ENCODE results near the gene PARP9. TPM values are rescaled to one million over a fixed set of nuclear protein-coding genes. Genes with fewer than 3 reads are reported as not detected.
"Not testable (repeated sequence)": the region's sequence is repeated elsewhere in the genome, so short reads cannot be mapped to it uniquely, and the experiment has no call there.

Gene PARP9
- total RNA-seq, 1 donor from 2014 or later = 1.0 TPM

DNA sequence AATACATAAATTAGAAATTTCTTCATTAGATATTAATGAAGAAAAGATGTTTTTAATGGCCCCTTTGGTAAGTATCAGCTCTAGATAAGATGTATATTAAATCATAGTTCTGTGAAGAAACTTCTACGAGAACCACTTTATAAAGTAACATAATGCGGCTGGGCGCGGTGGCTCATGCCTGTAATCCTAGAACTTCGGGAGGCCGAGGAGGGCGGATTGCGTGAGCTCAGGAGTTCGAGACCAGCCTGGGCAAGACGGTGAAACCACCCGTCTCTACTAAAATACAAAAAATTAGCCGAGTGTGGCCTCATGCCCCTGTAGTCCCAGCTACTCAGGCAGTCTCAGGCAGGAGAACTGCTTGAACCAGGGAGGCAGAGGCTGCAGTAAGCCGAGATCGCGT lies 51.8 kb downstream of the PARP9 start:
- H3K4me3 ChIP-seq = peak overlapping the region; percentile 6
- H3K27ac ChIP-seq = no peak overlapping the region
- H2AFZ ChIP-seq (replicated peaks) = no peak overlapping the region
- H3K9me3 Mint-ChIP-seq = peaks cover 11% of the 10 kb centered on the region
- H3K4me3 Mint-ChIP-seq = peak overlapping the region; percentile 33
- H3K4me1 Mint-ChIP-seq = peaks cover 22% of the 10 kb centered on the region
- no peak overlapping the region for H3K9ac ChIP-seq
- H3K9me3 ChIP-seq (ENCODE audit: low read depth) = no peaks in the 10 kb centered on the region
- H3K36me3 ChIP-seq = no peaks in the 10 kb centered on the region
- H3K27me3 Mint-ChIP-seq (ENCODE audit: insufficient read depth, low read depth) = peaks cover 3% of the 10 kb centered on the region
- peaks cover 67% of the 10 kb centered on the region for H4K20me1 ChIP-seq (ENCODE audit: low read depth)
- peaks cover 23% of the 10 kb centered on the region for H3K36me3 Mint-ChIP-seq
- peak overlapping the region; percentile 74 for H3K4me2 ChIP-seq
- no peak overlapping the region for H3K27ac Mint-ChIP-seq
- no peaks in the 10 kb centered on the region for H3K27me3 ChIP-seq
- peaks cover 69% of the 10 kb centered on the region for H3K79me2 ChIP-seq (ENCODE audit: low read depth)
- DNase-seq (ENCODE audit: low spot score) = no peak
- peaks cover 22% of the 10 kb centered on the region for H3K4me1 ChIP-seq
- no peak for TF ChIP-seq EZH2phosphoT487 (IDR thresholded peaks at IDR 0.05)
- TF ChIP-seq, protein P1, sequence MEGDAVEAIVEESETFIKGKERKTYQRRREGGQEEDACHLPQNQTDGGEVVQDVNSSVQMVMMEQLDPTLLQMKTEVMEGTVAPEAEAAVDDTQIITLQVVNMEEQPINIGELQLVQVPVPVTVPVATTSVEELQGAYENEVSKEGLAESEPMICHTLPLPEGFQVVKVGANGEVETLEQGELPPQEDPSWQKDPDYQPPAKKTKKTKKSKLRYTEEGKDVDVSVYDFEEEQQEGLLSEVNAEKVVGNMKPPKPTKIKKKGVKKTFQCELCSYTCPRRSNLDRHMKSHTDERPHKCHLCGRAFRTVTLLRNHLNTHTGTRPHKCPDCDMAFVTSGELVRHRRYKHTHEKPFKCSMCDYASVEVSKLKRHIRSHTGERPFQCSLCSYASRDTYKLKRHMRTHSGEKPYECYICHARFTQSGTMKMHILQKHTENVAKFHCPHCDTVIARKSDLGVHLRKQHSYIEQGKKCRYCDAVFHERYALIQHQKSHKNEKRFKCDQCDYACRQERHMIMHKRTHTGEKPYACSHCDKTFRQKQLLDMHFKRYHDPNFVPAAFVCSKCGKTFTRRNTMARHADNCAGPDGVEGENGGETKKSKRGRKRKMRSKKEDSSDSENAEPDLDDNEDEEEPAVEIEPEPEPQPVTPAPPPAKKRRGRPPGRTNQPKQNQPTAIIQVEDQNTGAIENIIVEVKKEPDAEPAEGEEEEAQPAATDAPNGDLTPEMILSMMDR (IDR thresholded peaks at IDR 0.05) = no peak
- no peak for TF ChIP-seq EZH2 (IDR thresholded peaks at IDR 0.05)
- H3F3A ChIP-seq (ENCODE audit: low read depth) = peaks cover 7% of the 10 kb centered on the region

DNA sequence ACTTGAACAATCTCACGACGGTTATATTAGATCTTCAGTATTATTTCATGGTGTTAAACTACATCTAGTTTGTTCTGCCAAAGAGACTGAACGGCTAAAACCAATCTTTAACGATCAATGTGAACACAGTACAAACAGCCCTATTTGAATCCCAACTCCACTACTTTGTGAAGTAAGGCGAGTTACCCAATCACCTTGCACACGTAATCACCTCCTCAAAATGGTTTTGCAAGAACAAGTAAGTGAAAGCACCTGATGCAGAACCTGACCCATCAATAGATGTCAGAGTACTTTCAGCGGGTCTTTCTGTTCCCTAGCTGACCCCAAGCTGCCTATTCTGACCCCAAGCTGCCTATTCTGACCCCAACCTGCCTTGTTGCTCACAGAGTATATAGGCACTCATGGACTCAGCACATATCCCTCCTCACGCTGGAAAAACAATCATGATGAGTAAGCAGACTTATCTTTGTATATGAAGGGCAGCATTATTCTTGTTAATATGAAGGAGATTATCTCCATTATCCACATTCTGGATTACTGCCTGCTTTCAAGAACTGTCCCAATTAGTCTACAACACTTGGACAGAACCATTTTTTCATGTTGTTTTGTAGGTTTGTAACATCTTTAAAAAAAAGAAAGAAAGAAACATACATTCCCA lies 53.1 kb downstream of the PARP9 start:
- Mint-ChIP-seq H3K4me3 (no peak overlapping the region), H3K36me3 (peaks cover 29% of the 10 kb centered on the region), H3K27ac (no peak overlapping the region)

DNA sequence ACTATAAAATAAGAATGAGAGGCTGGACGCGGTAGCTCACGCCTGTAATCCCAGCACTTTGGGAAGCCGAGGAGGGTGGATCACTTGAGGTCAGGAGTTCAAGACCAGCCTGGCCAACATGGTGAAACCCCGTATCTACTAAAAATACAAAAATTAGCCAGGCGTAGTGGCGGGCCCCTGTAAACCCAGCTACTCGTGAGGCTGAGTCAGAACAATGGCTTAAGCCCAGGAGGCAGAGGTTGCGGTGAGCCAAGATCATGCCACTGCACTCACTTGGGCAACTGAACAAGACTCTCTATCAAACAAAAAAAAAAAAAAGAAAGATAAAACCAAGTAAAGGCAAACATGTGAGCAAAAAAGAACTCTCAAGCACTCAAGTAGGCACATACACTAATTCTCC lies 55.2 kb downstream of the PARP9 start:
- not testable (repeated sequence) for H3K27ac ChIP-seq; H3K9me3 ChIP-seq (ENCODE audit: low read depth); H3K27ac Mint-ChIP-seq; H3K9ac ChIP-seq; H3F3A ChIP-seq (ENCODE audit: low read depth); H3K27me3 Mint-ChIP-seq (ENCODE audit: insufficient read depth, low read depth); H3K36me3 ChIP-seq; H3K4me3 Mint-ChIP-seq; H3K4me3 ChIP-seq; DNase-seq (ENCODE audit: low spot score); H2AFZ ChIP-seq (replicated peaks); H3K27me3 ChIP-seq; H3K4me2 ChIP-seq
- Histone ChIP-seq H4K20me1 (ENCODE audit: low read depth) (peaks cover 98% of the 10 kb centered on the region), H3K79me2 (ENCODE audit: low read depth) (peaks cover 100% of the 10 kb centered on the region), H3K4me1 (peaks cover 29% of the 10 kb centered on the region)
- H3K36me3 Mint-ChIP-seq = peaks cover 40% of the 10 kb centered on the region
- H3K9me3 Mint-ChIP-seq = peaks cover 26% of the 10 kb centered on the region
- H3K4me1 Mint-ChIP-seq = peaks cover 18% of the 10 kb centered on the region

More for the DNA sequence above, 53.1 kb downstream of the PARP9 start:
- no peak overlapping the region for H2AFZ ChIP-seq (replicated peaks)
- H3K9me3 ChIP-seq (ENCODE audit: low read depth) = no peaks in the 10 kb centered on the region
- H3K4me2 ChIP-seq = peak overlapping the region; percentile 19
- TF ChIP-seq EZH2phosphoT487 (IDR thresholded peaks at IDR 0.05) (no peak), EZH2 (IDR thresholded peaks at IDR 0.05) (no peak)
- TF ChIP-seq, protein P1 (IDR thresholded peaks at IDR 0.05) = no peak
- H4K20me1 ChIP-seq (ENCODE audit: low read depth) = peaks cover 80% of the 10 kb centered on the region
- peaks cover 3% of the 10 kb centered on the region for H3K27me3 Mint-ChIP-seq (ENCODE audit: insufficient read depth, low read depth)
- peaks cover 22% of the 10 kb centered on the region for H3K4me1 Mint-ChIP-seq
- H3K9me3 Mint-ChIP-seq = peaks cover 14% of the 10 kb centered on the region
- H3K4me3 ChIP-seq = no peak overlapping the region
- H3K79me2 ChIP-seq (ENCODE audit: low read depth) = peaks cover 82% of the 10 kb centered on the region
- H3K27ac ChIP-seq = no peak overlapping the region
- DNase-seq (ENCODE audit: low spot score) = peak; percentile 25
- no peaks in the 10 kb centered on the region for H3K36me3 ChIP-seq
- peaks cover 7% of the 10 kb centered on the region for H3F3A ChIP-seq (ENCODE audit: low read depth)
- peaks cover 24% of the 10 kb centered on the region for H3K4me1 ChIP-seq
- no peak overlapping the region for H3K9ac ChIP-seq
- no peaks in the 10 kb centered on the region for H3K27me3 ChIP-seq

DNA sequence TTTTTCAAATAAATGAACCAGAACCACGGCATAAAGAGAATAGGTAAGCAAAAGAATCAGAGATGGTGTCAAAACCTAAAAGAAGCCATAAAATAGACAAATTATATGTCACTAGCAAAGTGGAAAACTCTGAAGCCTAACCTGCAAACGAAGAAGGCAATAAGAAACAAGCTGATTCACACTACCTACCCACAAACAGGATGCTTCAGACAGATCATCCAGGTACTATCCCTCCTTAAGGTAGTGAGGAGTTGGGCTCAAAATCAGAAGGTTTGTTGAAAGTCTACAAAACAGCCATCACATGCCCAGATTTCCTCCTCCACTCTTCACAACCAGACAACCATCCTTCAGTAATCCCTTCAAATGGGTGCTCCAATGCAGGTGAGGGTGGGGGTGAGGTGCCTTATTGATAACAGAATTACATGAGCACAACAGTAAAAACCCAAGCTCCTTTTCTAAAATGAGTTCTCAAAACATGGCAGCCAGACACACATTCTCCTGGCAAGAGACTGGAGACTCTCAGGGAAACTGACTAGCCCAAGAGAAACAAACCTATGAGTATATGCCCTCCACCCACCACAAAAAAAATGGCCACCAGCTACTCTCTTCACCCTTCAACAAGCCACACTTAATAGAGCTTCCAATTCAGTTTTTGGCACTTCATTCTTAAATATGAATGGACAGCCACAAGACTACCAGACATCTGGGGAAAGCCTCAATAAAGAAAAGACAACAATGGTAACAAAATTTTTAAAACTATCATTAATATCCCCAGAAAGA lies 55.8 kb downstream of the PARP9 start:
- H3K4me1 ChIP-seq = peaks cover 27% of the 10 kb centered on the region
- no peaks in the 10 kb centered on the region for H3K27me3 ChIP-seq
- H4K20me1 ChIP-seq (ENCODE audit: low read depth) = peaks cover 98% of the 10 kb centered on the region
- no peak overlapping the region for H3K9ac ChIP-seq
- TF ChIP-seq EZH2phosphoT487 (IDR thresholded peaks at IDR 0.05) (no peak), EZH2 (IDR thresholded peaks at IDR 0.05) (no peak)
- TF ChIP-seq, protein P1 (IDR thresholded peaks at IDR 0.05) = no peak
- peaks cover 100% of the 10 kb centered on the region for H3K79me2 ChIP-seq (ENCODE audit: low read depth)
- Mint-ChIP-seq H3K4me3 (no peak overlapping the region), H3K27ac (no peak overlapping the region), H3K4me1 (peaks cover 14% of the 10 kb centered on the region), H3K27me3 (ENCODE audit: insufficient read depth, low read depth) (peaks cover 2% of the 10 kb centered on the region), H3K9me3 (peaks cover 30% of the 10 kb centered on the region), H3K36me3 (peaks cover 43% of the 10 kb centered on the region)
- DNase-seq (ENCODE audit: low spot score) = no peak
- no peak overlapping the region for H3K4me3 ChIP-seq
- no peak overlapping the region for H2AFZ ChIP-seq (replicated peaks)
- H3F3A ChIP-seq (ENCODE audit: low read depth) = no peaks in the 10 kb centered on the region
- H3K9me3 ChIP-seq (ENCODE audit: low read depth) = no peaks in the 10 kb centered on the region
- H3K4me2 ChIP-seq = no peak overlapping the region
- no peaks in the 10 kb centered on the region for H3K36me3 ChIP-seq
- H3K27ac ChIP-seq = no peak overlapping the region

All from neural progenitor cell (in vitro differentiated cells).